Glutamatergic neuron (in vitro differentiated cells): ENCODE results near the gene TP53AIP1. TPM values are rescaled to one million over a fixed set of nuclear protein-coding genes. Genes with fewer than 3 reads are reported as not detected.

Experiments
- DNase-seq: peaks from one replicate; pipeline ENCODE4 v3.0.0; 2022
- H3K27ac Mint-ChIP-seq: one replicate; pipeline ENCODE4 v1.8.0; 2020; ENCODE audit warnings: mild to moderate bottlenecking, mixed read lengths, inconsistent platforms; ENCODE audit not compliant: unreplicated experiment
- H3K27me3 Mint-ChIP-seq: one replicate; pipeline ENCODE4 v1.8.0; 2020; ENCODE audit warnings: mild to moderate bottlenecking, moderate library complexity, mixed read lengths, inconsistent platforms; ENCODE audit not compliant: unreplicated experiment
- H3K36me3 Mint-ChIP-seq: one replicate; pipeline ENCODE4 v1.8.0; 2020; ENCODE audit warnings: mild to moderate bottlenecking, mixed read lengths, inconsistent platforms; ENCODE audit not compliant: unreplicated experiment
- H3K4me1 Mint-ChIP-seq: one replicate; pipeline ENCODE4 v1.8.0; 2020; ENCODE audit warnings: mild to moderate bottlenecking, low read depth, mixed read lengths, inconsistent platforms; ENCODE audit not compliant: unreplicated experiment
- H3K4me3 Mint-ChIP-seq: one replicate; pipeline ENCODE4 v1.8.0; 2020; ENCODE audit warnings: mild to moderate bottlenecking, mixed read lengths, inconsistent platforms; ENCODE audit not compliant: unreplicated experiment
- H3K9me3 Mint-ChIP-seq: one replicate; pipeline ENCODE4 v1.8.0; 2020; ENCODE audit warnings: mild to moderate bottlenecking, moderate library complexity, mixed read lengths, inconsistent platforms; ENCODE audit not compliant: unreplicated experiment
- total RNA-seq: library from RNA; stranded (reverse); fragmentation: NEBNext Ultra II Directional; extraction: Animal tissue kit (Norgen Biotek cat#: 25700); gene quantifications from one replicate; pipeline ENCODE4 v1.2.1, GENCODE V29; 2021; ENCODE audit not compliant: unreplicated experiment
- TF ChIP-seq, protein P1 (sequence below): fragments of 200-600 bp; sonication (generic); IDR thresholded peaks from one replicate; pipeline ENCODE4 v1.5.0; 2021; ENCODE audit not compliant: partially characterized antibody, unreplicated experiment

Gene TP53AIP1
- total RNA-seq, 1 donor from 2014 or later, result 0.34 TPM

DNA sequence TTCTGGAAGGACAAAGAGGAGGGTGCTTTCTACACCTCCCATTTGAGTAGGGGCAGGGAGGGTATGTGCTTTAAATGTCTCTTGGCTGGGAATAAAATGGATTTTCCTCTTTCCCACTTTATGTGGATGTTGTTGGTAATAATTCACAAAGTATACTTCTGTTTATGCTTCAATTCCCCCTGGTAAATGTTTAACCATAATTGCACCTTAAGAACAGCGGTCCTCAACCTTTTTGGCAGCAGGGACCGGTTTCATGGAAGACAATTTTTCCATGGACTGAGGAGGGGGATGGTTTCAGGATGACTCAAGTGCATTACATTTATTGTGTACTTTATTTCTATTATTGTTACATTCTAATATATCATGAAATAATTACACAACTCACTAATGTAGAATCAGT is 4.0 kb upstream of the TP53AIP1 start:
- Mint-ChIP-seq H3K4me3 (no peak overlapping the region), H3K9me3 (no peaks in the 10 kb centered on the region), H3K36me3 (no peaks in the 10 kb centered on the region), H3K4me1 (peaks cover 13% of the 10 kb centered on the region), H3K27me3 (no peaks in the 10 kb centered on the region), H3K27ac (no peak overlapping the region)
- no peak for DNase-seq
- TF ChIP-seq, protein P1, sequence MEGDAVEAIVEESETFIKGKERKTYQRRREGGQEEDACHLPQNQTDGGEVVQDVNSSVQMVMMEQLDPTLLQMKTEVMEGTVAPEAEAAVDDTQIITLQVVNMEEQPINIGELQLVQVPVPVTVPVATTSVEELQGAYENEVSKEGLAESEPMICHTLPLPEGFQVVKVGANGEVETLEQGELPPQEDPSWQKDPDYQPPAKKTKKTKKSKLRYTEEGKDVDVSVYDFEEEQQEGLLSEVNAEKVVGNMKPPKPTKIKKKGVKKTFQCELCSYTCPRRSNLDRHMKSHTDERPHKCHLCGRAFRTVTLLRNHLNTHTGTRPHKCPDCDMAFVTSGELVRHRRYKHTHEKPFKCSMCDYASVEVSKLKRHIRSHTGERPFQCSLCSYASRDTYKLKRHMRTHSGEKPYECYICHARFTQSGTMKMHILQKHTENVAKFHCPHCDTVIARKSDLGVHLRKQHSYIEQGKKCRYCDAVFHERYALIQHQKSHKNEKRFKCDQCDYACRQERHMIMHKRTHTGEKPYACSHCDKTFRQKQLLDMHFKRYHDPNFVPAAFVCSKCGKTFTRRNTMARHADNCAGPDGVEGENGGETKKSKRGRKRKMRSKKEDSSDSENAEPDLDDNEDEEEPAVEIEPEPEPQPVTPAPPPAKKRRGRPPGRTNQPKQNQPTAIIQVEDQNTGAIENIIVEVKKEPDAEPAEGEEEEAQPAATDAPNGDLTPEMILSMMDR, result no peak

DNA sequence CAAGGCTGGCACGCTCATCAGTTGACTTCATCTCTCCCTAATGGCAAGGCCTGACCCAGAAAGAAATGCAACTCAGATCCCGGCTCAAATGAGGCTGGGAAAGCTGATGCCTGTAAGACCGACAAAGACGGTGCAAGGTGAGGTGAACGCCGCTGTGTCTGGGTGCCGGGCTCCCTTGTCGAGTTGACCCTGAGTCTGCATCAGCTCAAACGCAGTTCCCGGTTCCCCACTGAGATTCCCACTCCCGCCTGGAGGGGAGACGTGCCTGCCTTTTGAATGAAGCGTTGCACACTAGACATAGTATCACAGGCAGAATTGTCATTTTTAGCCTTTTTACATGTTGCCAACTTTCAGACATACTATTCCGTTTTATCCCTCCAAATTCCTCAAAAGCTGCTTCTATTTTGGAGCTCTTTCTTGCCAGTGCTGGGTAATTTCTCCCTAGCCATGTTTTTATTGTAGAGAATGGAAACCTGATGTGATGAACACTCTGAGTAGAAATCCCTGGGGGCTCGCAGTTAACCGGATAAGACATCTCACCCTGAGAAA is 831 bp upstream of the TP53AIP1 start:
- TF ChIP-seq, protein P1, result no peak
- H3K9me3 Mint-ChIP-seq, result no peaks in the 10 kb centered on the region
- no peaks in the 10 kb centered on the region for H3K36me3 Mint-ChIP-seq
- peaks cover 21% of the 10 kb centered on the region for H3K4me1 Mint-ChIP-seq
- no peak overlapping the region for H3K27ac Mint-ChIP-seq
- H3K27me3 Mint-ChIP-seq, result peaks cover 3% of the 10 kb centered on the region
- no peak for DNase-seq
- H3K4me3 Mint-ChIP-seq, result no peak overlapping the region

DNA sequence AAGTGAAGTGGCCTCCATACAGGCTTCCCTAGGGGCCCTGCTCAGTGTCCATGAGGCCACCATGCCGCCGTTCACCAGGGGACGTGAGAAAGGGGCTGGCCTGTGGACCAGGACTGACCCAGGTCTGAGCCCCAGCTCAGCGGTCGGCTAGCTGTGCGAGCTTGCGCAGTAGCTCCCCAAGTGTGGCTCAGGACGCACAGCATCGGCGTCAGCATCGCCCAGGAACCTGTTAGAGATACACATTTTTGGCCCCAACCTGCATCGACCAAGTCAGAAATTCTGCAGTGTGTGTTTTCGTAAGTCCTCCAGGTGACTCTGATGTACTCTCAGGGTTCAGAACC is 429 bp downstream of the TP53AIP1 start:
- no peak for DNase-seq
- H3K9me3 Mint-ChIP-seq, result no peaks in the 10 kb centered on the region
- TF ChIP-seq, protein P1, result no peak
- H3K27me3 Mint-ChIP-seq, result peaks cover 5% of the 10 kb centered on the region
- H3K4me1 Mint-ChIP-seq, result peaks cover 27% of the 10 kb centered on the region
- H3K4me3 Mint-ChIP-seq, result no peak overlapping the region
- no peaks in the 10 kb centered on the region for H3K36me3 Mint-ChIP-seq
- H3K27ac Mint-ChIP-seq, result no peak overlapping the region

DNA sequence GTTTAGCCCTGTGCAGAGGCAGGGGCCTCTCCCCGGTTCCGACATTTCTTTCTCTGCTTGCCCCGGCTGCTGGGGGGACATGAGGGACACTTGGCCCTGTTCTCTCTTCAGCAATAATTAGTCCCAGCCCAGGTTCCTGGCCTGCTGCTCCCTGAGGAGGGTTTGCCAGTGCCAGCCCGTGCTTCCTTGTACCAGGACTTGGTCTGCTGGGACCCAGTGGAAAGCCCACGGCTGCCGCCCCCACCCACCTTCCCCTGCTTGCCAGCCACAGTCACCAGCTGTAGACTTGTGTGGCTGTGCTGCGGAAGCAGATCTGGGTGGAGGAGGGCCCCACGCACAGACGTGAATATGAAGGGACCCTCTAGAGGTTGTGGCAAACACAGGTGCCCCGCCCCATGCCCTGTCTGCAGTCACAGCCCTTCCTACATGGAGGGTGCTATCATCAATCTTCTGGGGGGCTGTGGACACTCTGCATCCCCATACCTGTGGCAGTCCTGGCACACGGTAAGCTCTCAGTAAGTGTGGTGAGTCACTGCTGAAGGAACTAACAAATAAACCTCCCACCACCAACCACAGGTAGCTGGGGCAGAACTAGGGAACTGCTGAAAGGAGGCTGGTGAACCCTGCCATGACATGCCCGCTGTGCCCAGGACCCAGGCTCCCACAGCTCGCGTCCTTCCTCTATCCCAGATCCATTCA is 949 bp downstream of the TP53AIP1 start:
- Mint-ChIP-seq H3K4me1 (peaks cover 31% of the 10 kb centered on the region), H3K27ac (no peak overlapping the region), H3K9me3 (no peaks in the 10 kb centered on the region), H3K36me3 (no peaks in the 10 kb centered on the region), H3K27me3 (peaks cover 5% of the 10 kb centered on the region), H3K4me3 (no peak overlapping the region)
- TF ChIP-seq, protein P1, result no peak
- no peak for DNase-seq

DNA sequence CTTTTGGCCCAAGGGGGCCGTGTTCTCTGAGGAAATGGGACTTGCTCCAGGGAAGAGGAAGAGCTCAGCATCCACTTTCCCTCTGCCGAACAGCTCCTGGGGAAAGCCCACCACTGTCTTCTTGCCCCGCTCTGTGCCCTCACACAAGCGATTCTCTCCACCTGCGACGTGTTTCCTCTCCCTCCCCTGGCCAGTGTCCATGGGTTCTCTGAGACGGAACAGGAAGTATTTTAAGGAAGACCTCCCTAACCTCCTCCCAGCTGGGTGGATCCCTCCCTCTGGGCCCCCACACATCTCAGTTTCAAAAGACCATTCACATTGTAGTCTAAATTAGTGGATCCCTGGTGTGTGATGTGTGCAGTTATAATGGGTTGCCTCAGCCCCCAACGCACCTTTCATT is 1.6 kb downstream of the TP53AIP1 start:
- Mint-ChIP-seq H3K4me3 (no peak overlapping the region), H3K27ac (no peak overlapping the region), H3K9me3 (no peaks in the 10 kb centered on the region), H3K36me3 (no peaks in the 10 kb centered on the region), H3K4me1 (peaks cover 34% of the 10 kb centered on the region), H3K27me3 (peaks cover 5% of the 10 kb centered on the region)
- TF ChIP-seq, protein P1, result no peak
- no peak for DNase-seq
